ELF-1 (cell line): ENCODE results near the gene ELMO3.

Source experiments
- DNase-seq: peaks from one replicate; pipeline ENCODE4 v3.0.0-alpha.2; 2016; ENCODE audit warnings: low read depth, low spot score

Gene ELMO3

GRCh38 chr16:67195676-67196075, 3.3 kb upstream of the ELMO3 start:
- DNase-seq: no peak

- no peak for DNase-seq
These were observed 2.0 kb upstream of the ELMO3 start for GRCh38 chr16:67196881-67197280.

GRCh38 chr16:67197704-67198103, 1.2 kb upstream of the ELMO3 start:
- DNase-seq: no peak

- DNase-seq: peak; percentile 71
These were observed 645 bp upstream of the ELMO3 start for GRCh38 chr16:67198238-67198734.

- no peak for DNase-seq
These were observed 872 bp downstream of the ELMO3 start for GRCh38 chr16:67199808-67200198.

GRCh38 chr16:67200491-67200890, 1.6 kb downstream of the ELMO3 start:
- DNase-seq: no peak

- no peak for DNase-seq
These were observed 2.7 kb downstream of the ELMO3 start for GRCh38 chr16:67201411-67202345.

- no peak for DNase-seq
These were observed 3.5 kb downstream of the ELMO3 start for GRCh38 chr16:67202426-67202825.

GRCh38 chr16:67202956-67203493, 4.1 kb downstream of the ELMO3 start:
- DNase-seq: no peak

GRCh38 chr16:67204076-67204475, 5.1 kb downstream of the ELMO3 start:
- no peak for DNase-seq

- no peak for DNase-seq
These were observed 7.4 kb downstream of the ELMO3 start for GRCh38 chr16:67206129-67206837.

GRCh38 chr16:67206838-67207248, 7.9 kb downstream of the ELMO3 start:
- peak; percentile 89 for DNase-seq

- DNase-seq: peak; percentile 39
These were observed 8.5 kb downstream of the ELMO3 start for GRCh38 chr16:67207249-67208091.

- DNase-seq: no peak
These were observed 9.4 kb downstream of the ELMO3 start for GRCh38 chr16:67208154-67208896.

- no peak for DNase-seq
These were observed 10.6 kb downstream of the ELMO3 start for GRCh38 chr16:67209565-67209964.

GRCh38 chr16:67210069-67210937, 11.4 kb downstream of the ELMO3 start:
- DNase-seq: no peak

- no peak for DNase-seq
These were observed 12.7 kb downstream of the ELMO3 start for GRCh38 chr16:67211674-67212073.

GRCh38 chr16:67212766-67213165, 13.8 kb downstream of the ELMO3 start:
- DNase-seq: no peak

- no peak for DNase-seq
These were observed 14.5 kb downstream of the ELMO3 start for GRCh38 chr16:67213197-67214019.
